ENCODE data around the gene SMU1. TPM values are rescaled to one million over a fixed set of nuclear protein-coding genes. Genes with fewer than 3 reads are reported as not detected.

Gene SMU1
- total RNA-seq, 2 donors from 2014 or later: 11.4 to 12.2 TPM

- Histone ChIP-seq H3K4me1 (peaks cover 0 to 28% of the 10 kb centered on the region in 2 donors), H3K4me3 (no peak overlapping the region), H3K36me3 (peaks cover 29% of the 10 kb centered on the region), H3K9me3 (no peaks in the 10 kb centered on the region), H3K27ac (no peak overlapping the region), H3K27me3 (no peaks in the 10 kb centered on the region)
- TF ChIP-seq CTCF (IDR thresholded peaks at IDR 0.05): no peak
- DNase-seq (ENCODE audit: low spot score): no peak
Observed at GRCh38 chr9:33109097-33109496, 32.6 kb upstream of the SMU1 start.

GRCh38 chr9:33108472-33108871 lies 32.0 kb upstream of the SMU1 start:
- Histone ChIP-seq H3K4me1 (peaks cover 0 to 30% of the 10 kb centered on the region in 2 donors), H3K9me3 (no peaks in the 10 kb centered on the region), H3K4me3 (no peak overlapping the region), H3K27me3 (no peaks in the 10 kb centered on the region), H3K36me3 (peaks cover 22% of the 10 kb centered on the region), H3K27ac (peak overlapping the region in 1 of 2 donors; percentile 69)
- DNase-seq (ENCODE audit: low spot score): no peak
- no peak for TF ChIP-seq CTCF (IDR thresholded peaks at IDR 0.05)

GRCh38 chr9:33107762-33108161 lies 31.3 kb upstream of the SMU1 start:
- no peaks in the 10 kb centered on the region for H3K27me3 ChIP-seq
- H3K36me3 ChIP-seq: peaks cover 15% of the 10 kb centered on the region
- no peaks in the 10 kb centered on the region for H3K9me3 ChIP-seq
- H3K27ac ChIP-seq: peak overlapping the region; percentile 58 to 69
- no peak for DNase-seq (ENCODE audit: low spot score)
- H3K4me1 ChIP-seq: peaks cover 0 to 37% of the 10 kb centered on the region in 2 donors
- H3K4me3 ChIP-seq: no peak overlapping the region
- TF ChIP-seq CTCF (IDR thresholded peaks at IDR 0.05): no peak

GRCh38 chr9:33106827-33107621 lies 30.6 kb upstream of the SMU1 start:
- TF ChIP-seq CTCF (IDR thresholded peaks at IDR 0.05): no peak
- H3K36me3 ChIP-seq: peaks cover 8% of the 10 kb centered on the region
- H3K4me1 ChIP-seq: peaks cover 0 to 42% of the 10 kb centered on the region in 2 donors
- peak; percentile 73 for DNase-seq (ENCODE audit: low spot score)
- peak overlapping the region; percentile 58 to 69 for H3K27ac ChIP-seq
- H3K27me3 ChIP-seq: no peaks in the 10 kb centered on the region
- no peak overlapping the region for H3K4me3 ChIP-seq
- H3K9me3 ChIP-seq: no peaks in the 10 kb centered on the region

GRCh38 chr9:33106372-33106771 lies 29.9 kb upstream of the SMU1 start:
- Histone ChIP-seq H3K27ac (peak overlapping the region; percentile 58 to 69), H3K9me3 (no peaks in the 10 kb centered on the region), H3K36me3 (peaks cover 1% of the 10 kb centered on the region), H3K4me3 (no peak overlapping the region), H3K4me1 (peaks cover 0 to 48% of the 10 kb centered on the region in 2 donors), H3K27me3 (no peaks in the 10 kb centered on the region)
- DNase-seq (ENCODE audit: low spot score): no peak
- TF ChIP-seq CTCF (IDR thresholded peaks at IDR 0.05): no peak
